ENCODE measurements around the gene DQX1.

DNA sequence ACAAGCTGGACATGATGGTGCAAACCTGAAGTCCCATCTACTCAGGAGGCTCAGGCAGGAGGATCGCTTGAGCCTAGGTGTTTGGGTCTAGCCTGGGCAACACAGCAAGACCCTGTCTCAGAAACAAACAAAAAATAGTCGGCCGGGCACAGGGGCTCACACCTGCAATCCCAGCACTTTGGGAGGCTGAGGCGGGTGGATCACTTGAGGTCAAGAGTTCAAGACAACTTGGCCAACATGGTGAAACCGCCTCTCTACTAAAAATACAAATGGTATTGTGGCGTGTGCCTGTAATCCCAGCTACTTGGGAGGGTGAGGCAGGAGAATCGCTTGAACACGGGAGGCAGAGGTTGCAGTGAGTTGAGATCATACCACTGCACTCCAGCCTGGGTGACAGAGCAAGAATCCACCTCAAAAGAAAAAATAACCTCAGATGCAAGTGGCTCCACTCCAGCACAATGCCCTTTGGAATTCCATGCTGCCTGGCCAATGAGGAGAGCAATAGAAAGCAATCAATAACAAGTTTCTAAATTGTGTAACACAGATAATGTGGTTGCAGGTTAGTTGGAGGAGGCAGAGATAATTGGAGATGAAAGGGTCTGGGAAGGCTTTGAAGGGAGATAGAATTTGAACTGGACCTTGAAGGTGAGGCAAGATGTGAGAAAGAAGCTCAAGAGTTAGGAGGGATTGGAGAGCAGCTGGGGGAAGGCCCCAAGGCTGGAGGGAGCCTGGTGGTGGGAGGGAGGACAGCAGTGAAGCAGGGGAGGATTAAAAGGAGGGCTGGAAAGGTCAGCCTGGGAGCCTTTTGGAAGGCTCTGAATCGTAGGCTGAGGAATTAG is 37.2 kb downstream of the DQX1 start:
- TF ChIP-seq POLR2AphosphoS5 (IDR thresholded peaks at IDR 0.05) (no peak), POLR2A (IDR thresholded peaks at IDR 0.05) (no peak), EP300 (IDR thresholded peaks at IDR 0.05) (no peak)
- TF ChIP-seq, protein P1, sequence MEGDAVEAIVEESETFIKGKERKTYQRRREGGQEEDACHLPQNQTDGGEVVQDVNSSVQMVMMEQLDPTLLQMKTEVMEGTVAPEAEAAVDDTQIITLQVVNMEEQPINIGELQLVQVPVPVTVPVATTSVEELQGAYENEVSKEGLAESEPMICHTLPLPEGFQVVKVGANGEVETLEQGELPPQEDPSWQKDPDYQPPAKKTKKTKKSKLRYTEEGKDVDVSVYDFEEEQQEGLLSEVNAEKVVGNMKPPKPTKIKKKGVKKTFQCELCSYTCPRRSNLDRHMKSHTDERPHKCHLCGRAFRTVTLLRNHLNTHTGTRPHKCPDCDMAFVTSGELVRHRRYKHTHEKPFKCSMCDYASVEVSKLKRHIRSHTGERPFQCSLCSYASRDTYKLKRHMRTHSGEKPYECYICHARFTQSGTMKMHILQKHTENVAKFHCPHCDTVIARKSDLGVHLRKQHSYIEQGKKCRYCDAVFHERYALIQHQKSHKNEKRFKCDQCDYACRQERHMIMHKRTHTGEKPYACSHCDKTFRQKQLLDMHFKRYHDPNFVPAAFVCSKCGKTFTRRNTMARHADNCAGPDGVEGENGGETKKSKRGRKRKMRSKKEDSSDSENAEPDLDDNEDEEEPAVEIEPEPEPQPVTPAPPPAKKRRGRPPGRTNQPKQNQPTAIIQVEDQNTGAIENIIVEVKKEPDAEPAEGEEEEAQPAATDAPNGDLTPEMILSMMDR (IDR thresholded peaks at IDR 0.05), result no peak

All from suprapubic skin (tissue), 4 donors.